SK-N-SH (cell line): ENCODE data around the gene DDX46. TPM values are rescaled to one million over a fixed set of nuclear protein-coding genes. Genes with fewer than 3 reads are reported as not detected.
"Not testable (repeated sequence)": the region's sequence is repeated elsewhere in the genome, so short reads cannot be mapped to it uniquely, and the experiment has no call there.

Source experiments
- CTCF ChIA-PET: fragments of 300-600, 350-600 bp; formaldehyde crosslinking; extraction: SDS; loops from one replicate; lab custom pipeline; 2021; lab: Yijun Ruan, JAX
- POLR2A ChIA-PET: fragments of 350-600 bp; sonication (Branson Sonifier 250); formaldehyde crosslinking; extraction: SDS; loops from one replicate; lab custom pipeline; 2020; ENCODE audit warnings: antibody characterized with exemption, inconsistent platforms; lab: Yijun Ruan, JAX
- DNase-seq: peaks from one replicate; pipeline ENCODE4 v3.0.0; 2012
- H2AFZ ChIP-seq: fragments of 200-600 bp; sonication (generic); 2 replicates; pipeline ENCODE4 v1.8.1; 2016; ENCODE audit warnings: antibody characterized with exemption, mild to moderate bottlenecking, low read depth
- H3F3A ChIP-seq: fragments of 200-600 bp; sonication (generic); replicated peaks from 2 replicates; pipeline ENCODE3; 2016; ENCODE audit warnings: antibody characterized with exemption, mild to moderate bottlenecking; ENCODE audit not compliant: insufficient read depth
- H3K27ac ChIP-seq, 2 experiments: fragments of 200-500 bp in 1 of 2; fragments of 200-600 bp in 1 of 2; sonication (Bioruptor generic) in 1 of 2; sonication (generic), shearing (Covaris generic) in 1 of 2; 2 replicates each; pipeline versions ENCODE4 v1.5.1 to v1.6.1; 2014 to 2016; ENCODE audit warnings: low read depth in 2 of 2, inconsistent platforms in 1 of 2, low read length in 1 of 2, mild to moderate bottlenecking in 1 of 2, mixed read lengths in 1 of 2
- H3K27me3 ChIP-seq: fragments of 200-600 bp; sonication (generic), shearing (Covaris generic); 2 replicates; pipeline ENCODE4 v1.6.1; 2016; ENCODE audit warnings: mixed run types; ENCODE audit not compliant: insufficient read depth
- H3K36me3 ChIP-seq, 2 experiments: fragments of 200-500 bp in 1 of 2; fragments of 200-600 bp in 1 of 2; sonication (Bioruptor generic) in 1 of 2; sonication (generic) in 1 of 2; replicated peaks in 1 of 2; 2 replicates each; pipeline versions ENCODE3 to v1.5.1; 2014 to 2016; ENCODE audit warnings: low read length in 1 of 2, mild to moderate bottlenecking in 1 of 2; ENCODE audit not compliant: insufficient read depth in 2 of 2, control insufficient read depth in 1 of 2
- H3K4me1 ChIP-seq, 2 experiments: fragments of 200-500 bp in 1 of 2; fragments of 200-600 bp in 1 of 2; sonication (Bioruptor generic) in 1 of 2; sonication (generic), shearing (Covaris generic) in 1 of 2; 2 replicates each; pipeline versions ENCODE4 v1.5.1 to v1.6.1; 2014 to 2016; ENCODE audit warnings: low read depth in 1 of 2, low read length in 1 of 2, mixed run types in 1 of 2; ENCODE audit not compliant: insufficient read depth in 2 of 2, control insufficient read depth in 1 of 2
- H3K4me2 ChIP-seq: fragments of 200-600 bp; sonication (generic), shearing (Covaris generic); 2 replicates; pipeline ENCODE4 v1.6.1; 2017; ENCODE audit warnings: mixed run types
- H3K4me3 ChIP-seq, 2 experiments: fragments of 200-500 bp in 1 of 2; fragments of 200-600 bp in 1 of 2; sonication (Bioruptor generic) in 1 of 2; sonication (generic), shearing (Covaris generic) in 1 of 2; 2 replicates each; pipeline versions ENCODE4 v1.5.1 to v1.8.1; 2014 to 2016; ENCODE audit warnings: low read depth in 2 of 2, inconsistent platforms in 1 of 2, low read length in 1 of 2, mild to moderate bottlenecking in 1 of 2, mixed read lengths in 1 of 2, moderate library complexity in 1 of 2
- H3K79me2 ChIP-seq: fragments of 200-600 bp; sonication (generic); 2 replicates; pipeline ENCODE4 v1.8.1; 2017; ENCODE audit warnings: mild to moderate bottlenecking; ENCODE audit not compliant: insufficient read depth
- H3K9ac ChIP-seq: fragments of 200-600 bp; sonication (generic); 2 replicates; pipeline ENCODE4 v1.6.1; 2017; ENCODE audit warnings: mixed run types
- H3K9me2 ChIP-seq: fragments of 200-600 bp; sonication (generic); 2 replicates; pipeline ENCODE4 v1.6.1; 2017; ENCODE audit warnings: mixed run types
- H3K9me3 ChIP-seq: fragments of 200-600 bp; sonication (generic); 2 replicates; pipeline ENCODE4 v1.6.1; 2017; ENCODE audit warnings: mixed run types, mild to moderate bottlenecking, moderate library complexity
- H4K20me1 ChIP-seq: fragments of 200-600 bp; sonication (generic); 2 replicates; pipeline ENCODE4 v1.6.1; 2017; ENCODE audit warnings: mild to moderate bottlenecking, mixed run types; ENCODE audit not compliant: insufficient read depth
- EZH2phosphoT487 ChIP-seq: fragments of 200-600 bp; sonication (generic); IDR thresholded peaks from 2 replicates; pipeline ENCODE4 v1.6.1; 2017; ENCODE audit warnings: low read depth, mixed run types, mild to moderate bottlenecking, antibody characterized with exemption, moderate library complexity, borderline replicate concordance
- GABPA ChIP-seq: IDR thresholded peaks from 2 replicates; pipeline ENCODE4 v1.4.0; 2012; ENCODE audit warnings: low read depth, mild to moderate bottlenecking
- MEF2A ChIP-seq: IDR thresholded peaks from 2 replicates; pipeline ENCODE4 v1.4.0; 2012; ENCODE audit warnings: low read depth, borderline replicate concordance
- RCOR1 ChIP-seq: fragments of 150-350 bp; IDR thresholded peaks from 2 replicates; pipeline ENCODE4 v1.6.1; 2017; ENCODE audit warnings: antibody characterized with exemption, low read length
- RFX5 ChIP-seq: IDR thresholded peaks from 2 replicates; pipeline ENCODE4 v1.6.1; 2012; ENCODE audit warnings: mild to moderate bottlenecking, improper control_type of control experiment, low read length
- TAF1 ChIP-seq: IDR thresholded peaks from 2 replicates; pipeline ENCODE4 v1.6.1; 2012; ENCODE audit warnings: low read depth, mild to moderate bottlenecking, low read length, moderate library complexity, borderline replicate concordance
- WGBS: methylation state at CpG from one replicate; pipeline ENCODE4 v1.1.6; 2017; ENCODE audit warnings: low lambda C conversion rate; 5-methylcytosine and 5-hydroxymethylcytosine counted together
- polyA plus RNA-seq, 3 experiments: library from polyadenylated mRNA; depleted of rRNA; stranded (reverse); fragments of >200 nt; gene quantifications; 2 replicates each; pipeline ENCODE4 v1.2.3, GENCODE V29; 2012
- TF ChIP-seq, protein P1 (sequence below): fragments of 200-600 bp; sonication (generic); IDR thresholded peaks from 2 replicates; pipeline ENCODE4 v1.6.1; 2017; ENCODE audit warnings: antibody characterized with exemption, mild to moderate bottlenecking, moderate library complexity
- TF ChIP-seq, protein P2 (sequence below): fragments of 150-350 bp; IDR thresholded peaks from 2 replicates; pipeline ENCODE4 v1.6.1; 2016; ENCODE audit warnings: mild to moderate bottlenecking, low read depth, low read length

DDX46 gene
- polyA plus RNA-seq, 1 of the 3 experiments (the other 2 are of a cell fraction) = 20.3 TPM

DNA sequence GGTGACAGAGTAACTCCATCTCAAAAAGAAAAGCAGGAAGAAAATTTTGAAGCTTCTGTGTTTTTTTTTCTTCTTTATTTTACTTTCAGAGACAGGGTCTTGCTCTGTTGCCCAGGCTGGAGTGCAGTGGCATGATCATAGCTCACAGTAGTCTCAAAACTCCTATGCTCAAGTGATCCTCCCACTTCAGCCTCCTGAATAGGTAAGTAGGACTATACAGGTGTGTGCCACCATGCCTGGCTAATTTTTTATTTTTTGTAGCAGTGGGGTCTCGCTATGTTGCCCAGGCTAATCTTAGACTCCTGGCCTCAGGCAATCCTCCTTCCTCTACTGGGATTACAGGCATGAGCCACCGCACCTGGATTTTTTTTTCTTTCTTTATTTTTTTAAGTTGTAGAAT, 77.0 kb downstream of the DDX46 start:
- Histone ChIP-seq H3K27ac (no peak overlapping the region), H3K9me2 (no peaks in the 10 kb centered on the region), H3K9ac (no peak overlapping the region), H4K20me1 (no peaks in the 10 kb centered on the region), H3K79me2 (peaks cover 3% of the 10 kb centered on the region; the same call in 1 of the 2 replicates), H3F3A (peaks cover 4% of the 10 kb centered on the region), H3K4me1 (no peaks in the 10 kb centered on the region), H3K4me2 (no peak overlapping the region), H3K36me3 (peaks cover 8 to 41% of the 10 kb centered on the region in 2 experiments), H3K4me3 (no peak overlapping the region), H2AFZ (no peak overlapping the region), H3K27me3 (no peaks in the 10 kb centered on the region), H3K9me3 (no peaks in the 10 kb centered on the region)
- TF ChIP-seq RFX5 (no peak), EZH2phosphoT487 (no peak), TAF1 (no peak)
- TF ChIP-seq, protein P1, sequence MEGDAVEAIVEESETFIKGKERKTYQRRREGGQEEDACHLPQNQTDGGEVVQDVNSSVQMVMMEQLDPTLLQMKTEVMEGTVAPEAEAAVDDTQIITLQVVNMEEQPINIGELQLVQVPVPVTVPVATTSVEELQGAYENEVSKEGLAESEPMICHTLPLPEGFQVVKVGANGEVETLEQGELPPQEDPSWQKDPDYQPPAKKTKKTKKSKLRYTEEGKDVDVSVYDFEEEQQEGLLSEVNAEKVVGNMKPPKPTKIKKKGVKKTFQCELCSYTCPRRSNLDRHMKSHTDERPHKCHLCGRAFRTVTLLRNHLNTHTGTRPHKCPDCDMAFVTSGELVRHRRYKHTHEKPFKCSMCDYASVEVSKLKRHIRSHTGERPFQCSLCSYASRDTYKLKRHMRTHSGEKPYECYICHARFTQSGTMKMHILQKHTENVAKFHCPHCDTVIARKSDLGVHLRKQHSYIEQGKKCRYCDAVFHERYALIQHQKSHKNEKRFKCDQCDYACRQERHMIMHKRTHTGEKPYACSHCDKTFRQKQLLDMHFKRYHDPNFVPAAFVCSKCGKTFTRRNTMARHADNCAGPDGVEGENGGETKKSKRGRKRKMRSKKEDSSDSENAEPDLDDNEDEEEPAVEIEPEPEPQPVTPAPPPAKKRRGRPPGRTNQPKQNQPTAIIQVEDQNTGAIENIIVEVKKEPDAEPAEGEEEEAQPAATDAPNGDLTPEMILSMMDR = no peak
- TF ChIP-seq, protein P2, sequence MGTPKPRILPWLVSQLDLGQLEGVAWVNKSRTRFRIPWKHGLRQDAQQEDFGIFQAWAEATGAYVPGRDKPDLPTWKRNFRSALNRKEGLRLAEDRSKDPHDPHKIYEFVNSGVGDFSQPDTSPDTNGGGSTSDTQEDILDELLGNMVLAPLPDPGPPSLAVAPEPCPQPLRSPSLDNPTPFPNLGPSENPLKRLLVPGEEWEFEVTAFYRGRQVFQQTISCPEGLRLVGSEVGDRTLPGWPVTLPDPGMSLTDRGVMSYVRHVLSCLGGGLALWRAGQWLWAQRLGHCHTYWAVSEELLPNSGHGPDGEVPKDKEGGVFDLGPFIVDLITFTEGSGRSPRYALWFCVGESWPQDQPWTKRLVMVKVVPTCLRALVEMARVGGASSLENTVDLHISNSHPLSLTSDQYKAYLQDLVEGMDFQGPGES = no peak
- POLR2A ChIA-PET = no interaction called here
- WGBS = 94% methylated on average over 2 of the region's 2 CpGs
- CTCF ChIA-PET = interaction anchor here (1.3 kb wide), 1 partner anchor 69 kb away, joined by 4 read pairs; the partner anchor contains the start of gene PCBD2
- DNase-seq = no peak

DNA sequence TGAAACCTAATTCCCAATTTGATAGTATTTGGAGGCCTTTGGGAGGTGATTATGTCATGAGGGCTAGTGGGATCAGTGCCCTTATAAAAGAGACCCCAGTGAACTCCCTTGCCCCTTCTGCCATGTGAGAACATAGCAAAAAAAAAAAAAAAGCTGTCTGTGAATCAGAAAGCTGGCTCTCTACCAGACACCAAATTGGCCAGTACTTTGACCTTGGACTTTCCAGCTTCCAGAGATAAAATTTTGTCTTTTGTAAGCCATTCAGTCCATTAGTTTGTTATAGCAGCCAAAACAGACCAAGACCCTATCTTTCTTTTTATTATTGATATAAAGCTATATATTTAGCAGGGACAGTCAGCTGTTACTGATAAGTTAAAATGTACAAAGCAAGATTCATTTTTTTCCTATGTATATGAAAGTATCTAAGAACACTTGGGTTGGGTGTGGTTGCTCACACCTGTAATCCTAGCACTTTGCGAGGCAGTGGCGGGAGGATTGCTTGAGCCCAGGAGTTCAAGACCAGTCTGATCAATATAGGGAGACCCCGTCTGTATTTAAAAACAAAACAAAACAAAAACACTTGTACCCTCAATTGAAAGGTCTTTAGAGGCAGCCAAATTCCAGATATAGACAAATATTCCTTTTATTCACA, 79.1 kb downstream of the DDX46 start:
- H3K4me2 ChIP-seq = no peak overlapping the region
- peaks cover 5 to 31% of the 10 kb centered on the region in 2 experiments for H3K36me3 ChIP-seq
- H4K20me1 ChIP-seq = no peaks in the 10 kb centered on the region
- CTCF ChIA-PET = interaction anchor here (1.1 kb wide), 1 partner anchor 67 kb away, joined by 3 read pairs; the partner anchor contains the start of gene PCBD2
- no peaks in the 10 kb centered on the region for H3K9me2 ChIP-seq
- H3F3A ChIP-seq = peaks cover 22% of the 10 kb centered on the region
- TF ChIP-seq MEF2A (no peak), GABPA (no peak), RCOR1 (no peak)
- WGBS = 98% methylated on average over 3 of the region's 3 CpGs
- no peak overlapping the region for H3K27ac ChIP-seq
- H3K9me3 ChIP-seq = no peaks in the 10 kb centered on the region
- peaks cover 0 to 2% of the 10 kb centered on the region in 2 experiments; a peak in 1 of 4 replicates for H3K4me1 ChIP-seq
- H3K79me2 ChIP-seq = no peaks in the 10 kb centered on the region; the same call in 1 of the 2 replicates
- no peak for DNase-seq
- no peak overlapping the region for H3K9ac ChIP-seq
- no peaks in the 10 kb centered on the region for H3K27me3 ChIP-seq
- H3K4me3 ChIP-seq = no peak overlapping the region
- POLR2A ChIA-PET = no interaction called here
- H2AFZ ChIP-seq = no peak overlapping the region

DNA sequence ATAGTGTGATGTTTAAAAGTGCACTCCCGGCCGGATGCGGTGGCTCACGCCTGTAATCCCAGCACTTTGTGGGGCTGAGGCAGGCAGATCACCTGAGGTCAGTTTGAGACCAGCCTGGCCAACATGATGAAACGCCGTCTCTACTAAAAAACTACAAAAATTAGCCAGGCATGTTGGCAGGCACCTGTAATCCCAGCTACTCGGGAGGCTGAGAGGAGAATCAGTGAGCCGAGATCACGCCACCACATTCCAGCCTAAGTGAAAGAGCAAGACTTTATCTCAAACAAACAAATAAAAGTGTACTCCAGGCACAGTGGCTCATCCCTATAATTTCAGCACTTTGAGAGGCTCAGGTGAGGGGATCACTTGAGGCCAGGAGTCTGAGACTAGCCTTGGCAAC, 79.8 kb downstream of the DDX46 start:
- not testable (repeated sequence) for H3K9me2 ChIP-seq, H3K27me3 ChIP-seq

More for the DNA sequence above, 79.8 kb downstream of the DDX46 start:
- WGBS = 96% methylated on average over 9 of the region's 9 CpGs
- H3K4me3 ChIP-seq, H3K27ac ChIP-seq, DNase-seq, H3K79me2 ChIP-seq, H3K9me3 ChIP-seq, H4K20me1 ChIP-seq, H2AFZ ChIP-seq, H3K9ac ChIP-seq, H3K4me1 ChIP-seq, POLR2A ChIA-PET, H3K4me2 ChIP-seq: not testable (repeated sequence)
- Histone ChIP-seq H3F3A (peaks cover 29% of the 10 kb centered on the region), H3K36me3 (peaks cover 5 to 29% of the 10 kb centered on the region in 2 experiments)
- CTCF ChIA-PET = interaction anchor here (1.1 kb wide), 1 partner anchor 67 kb away, joined by 3 read pairs; the partner anchor contains the start of gene PCBD2
